ENCODE results near the gene P2RX4.
"Not testable (repeated sequence)": the region's sequence is repeated elsewhere in the genome, so short reads cannot be mapped to it uniquely, and the experiment has no call there.

The P2RX4 gene

GRCh38 chr12:121188227-121188626 lies 21.7 kb upstream of the P2RX4 start:
- no peak overlapping the region for H3K4me3 ChIP-seq (ENCODE audit: low read length)
- DNase-seq (ENCODE audit: low read depth), result no peak
- no peak for TF ChIP-seq CTCF (conservative IDR thresholded peaks at IDR 0.05; ENCODE audit: low read depth, low read length)

GRCh38 chr12:121189131-121189530 lies 20.8 kb upstream of the P2RX4 start:
- no peak for TF ChIP-seq CTCF (conservative IDR thresholded peaks at IDR 0.05; ENCODE audit: low read depth, low read length)
- no peak for DNase-seq (ENCODE audit: low read depth)
- H3K4me3 ChIP-seq (ENCODE audit: low read length), result no peak overlapping the region

- DNase-seq (ENCODE audit: low read depth), result no peak
- no peak overlapping the region for H3K4me3 ChIP-seq (ENCODE audit: low read length)
- no peak for TF ChIP-seq CTCF (conservative IDR thresholded peaks at IDR 0.05; ENCODE audit: low read depth, low read length)
These were observed 20.2 kb upstream of the P2RX4 start for GRCh38 chr12:121189619-121190155.

- DNase-seq (ENCODE audit: low read depth), result peak; percentile 69
- no peak for TF ChIP-seq CTCF (conservative IDR thresholded peaks at IDR 0.05; ENCODE audit: low read depth, low read length)
- H3K4me3 ChIP-seq (ENCODE audit: low read length), result no peak overlapping the region
These were observed 19.4 kb upstream of the P2RX4 start for GRCh38 chr12:121190523-121191031.

DNA sequence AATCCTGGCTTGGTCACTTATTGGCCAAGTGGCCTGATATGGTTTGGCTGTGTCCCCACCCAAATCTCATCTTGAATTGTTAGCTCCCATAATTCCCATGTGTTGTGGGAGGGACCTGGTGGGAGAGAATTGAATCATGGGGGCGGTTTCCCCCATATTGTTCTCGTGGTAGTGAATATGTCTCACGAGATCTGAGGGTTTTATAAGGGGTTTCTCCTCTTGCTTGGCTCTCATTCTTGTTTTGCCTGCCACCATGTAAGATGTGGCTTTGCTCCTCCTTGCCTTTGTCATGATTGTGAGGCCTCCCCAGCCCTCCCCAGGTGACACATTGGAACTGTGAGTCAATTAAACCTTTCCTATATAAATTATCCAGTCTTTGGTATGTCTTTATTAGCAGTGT lies 18.8 kb upstream of the P2RX4 start:
- no peak for DNase-seq (ENCODE audit: low read depth)
- H3K4me3 ChIP-seq (ENCODE audit: low read length), result no peak overlapping the region
- TF ChIP-seq CTCF (conservative IDR thresholded peaks at IDR 0.05; ENCODE audit: low read depth, low read length), result no peak

DNA sequence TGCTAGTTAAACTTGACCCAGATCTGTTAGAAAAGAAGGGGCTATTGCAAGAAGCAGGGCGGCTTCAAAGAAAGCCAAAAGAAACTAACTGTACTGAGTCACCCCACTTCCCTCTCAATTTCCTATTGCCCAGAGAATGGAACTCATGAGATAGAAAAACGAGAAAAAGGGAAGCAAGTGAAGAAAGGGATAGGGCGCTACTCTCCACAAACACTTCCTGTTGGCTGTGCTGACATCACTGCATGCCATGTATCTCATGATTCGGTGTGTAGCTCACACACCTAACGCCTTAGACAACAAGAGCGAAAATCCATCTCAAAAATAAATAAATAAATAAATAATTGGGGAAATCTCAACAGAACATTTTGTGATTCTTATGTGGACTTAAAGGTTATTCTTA lies 13.0 kb upstream of the P2RX4 start:
- no peak for TF ChIP-seq CTCF (conservative IDR thresholded peaks at IDR 0.05; ENCODE audit: low read depth, low read length)
- DNase-seq (ENCODE audit: low read depth), result no peak
- H3K4me3 ChIP-seq (ENCODE audit: low read length), result no peak overlapping the region

- DNase-seq (ENCODE audit: low read depth), result no peak
- TF ChIP-seq CTCF (conservative IDR thresholded peaks at IDR 0.05; ENCODE audit: low read depth, low read length), result no peak
- H3K4me3 ChIP-seq (ENCODE audit: low read length), result no peak overlapping the region
These were observed 11.0 kb upstream of the P2RX4 start for GRCh38 chr12:121198949-121199348.

- not testable (repeated sequence) for DNase-seq (ENCODE audit: low read depth)
These were observed 8.8 kb upstream of the P2RX4 start for GRCh38 chr12:121201140-121201539.

More at GRCh38 chr12:121201140-121201539, 8.8 kb upstream of the P2RX4 start:
- not testable (repeated sequence) for H3K4me3 ChIP-seq (ENCODE audit: low read length)

Measured in retinal pigment epithelial cell (primary cell).